Keratinocyte (primary cell): ENCODE measurements around the gene PIGZ. TPM values are rescaled to one million over a fixed set of nuclear protein-coding genes. Genes with fewer than 3 reads are reported as not detected.
A peak's percentile ranks its signal among the peaks of the same experiment; 100 is the strongest.

Source experiments
- DNase-seq: peaks from one replicate; pipeline ENCODE4 v3.0.0-alpha.2; 2011; ENCODE audit warnings: low read depth, missing footprints, low spot score
- FAIRE-seq: peaks from 2 replicates; lab custom pipeline; 2011; peaks lifted over from hg19 to GRCh38; lab: Jason Lieb, UNC
- H2AFZ ChIP-seq: 2 replicates; pipeline ENCODE4 v1.6.0; 2012; ENCODE audit warnings: low read length, control low read depth, inconsistent platforms; ENCODE audit not compliant: control insufficient read depth
- H3K27ac ChIP-seq: 2 replicates; pipeline ENCODE4 v1.5.1; 2011; ENCODE audit warnings: low read length; ENCODE audit not compliant: control insufficient read depth, insufficient read depth
- H3K27me3 ChIP-seq: 3 replicates; pipeline ENCODE4 v1.6.0; 2011; ENCODE audit warnings: low read length; ENCODE audit not compliant: control insufficient read depth, insufficient read depth; ENCODE audit errors: extremely low read depth
- H3K36me3 ChIP-seq, 2 experiments: 2 replicates in 1 of 2; 3 replicates in 1 of 2; pipeline ENCODE4 v1.5.1; 2011; ENCODE audit warnings: low read length in 2 of 2, mild to moderate bottlenecking in 1 of 2; ENCODE audit not compliant: control insufficient read depth in 2 of 2, insufficient read depth in 2 of 2; ENCODE audit errors: extremely low read depth in 1 of 2
- H3K4me1 ChIP-seq: 3 replicates; pipeline ENCODE4 v1.5.1; 2011; ENCODE audit warnings: low read length; ENCODE audit not compliant: control insufficient read depth, insufficient read depth; ENCODE audit errors: extremely low read depth
- H3K4me2 ChIP-seq: 3 replicates; pipeline ENCODE4 v1.6.0; 2011; ENCODE audit warnings: low read depth, low read length; ENCODE audit not compliant: control insufficient read depth, insufficient read depth; ENCODE audit errors: extremely low read depth
- H3K4me3 ChIP-seq, 3 experiments: fragments of 200-600 bp in 1 of 3; sonication (generic) in 1 of 3; 2 replicates in 2 of 3; 3 replicates in 1 of 3; pipeline ENCODE4 v1.5.1; 2011 to 2016; ENCODE audit warnings: low read length in 3 of 3, mild to moderate bottlenecking in 3 of 3, control low read depth in 2 of 3, inconsistent platforms in 1 of 3, low read depth in 1 of 3, mixed read lengths in 1 of 3, mixed run types in 1 of 3, moderate library complexity in 1 of 3; ENCODE audit not compliant: control insufficient read depth in 2 of 3, insufficient read depth in 2 of 3; ENCODE audit errors: extremely low read depth in 1 of 3
- H3K79me2 ChIP-seq: 2 replicates; pipeline ENCODE4 v1.6.0; 2012; ENCODE audit warnings: low read length; ENCODE audit not compliant: control insufficient read depth, insufficient read depth
- H3K9ac ChIP-seq: 3 replicates; pipeline ENCODE4 v1.6.0; 2011; ENCODE audit warnings: low read length; ENCODE audit not compliant: control insufficient read depth, insufficient read depth; ENCODE audit errors: extremely low read depth
- H3K9me1 ChIP-seq: 3 replicates; pipeline ENCODE4 v1.6.0; 2011; ENCODE audit warnings: low read length; ENCODE audit not compliant: control insufficient read depth, insufficient read depth; ENCODE audit errors: extremely low read depth
- H3K9me3 ChIP-seq: 2 replicates; pipeline ENCODE4 v1.5.1; 2012; ENCODE audit warnings: low read depth, low read length; ENCODE audit not compliant: control insufficient read depth
- H4K20me1 ChIP-seq: 3 replicates; pipeline ENCODE4 v1.6.0; 2011; ENCODE audit warnings: low read length; ENCODE audit not compliant: control insufficient read depth, insufficient read depth; ENCODE audit errors: extremely low read depth
- CTCF ChIP-seq, 3 experiments: IDR thresholded peaks in 1 of 3; conservative IDR thresholded peaks in 1 of 3; optimal IDR thresholded peaks in 1 of 3; 2 replicates in 2 of 3; 3 replicates in 1 of 3; pipeline versions ENCODE3 to v1.5.1; 2011; ENCODE audit warnings: low read length in 3 of 3, mild to moderate bottlenecking in 3 of 3, moderate library complexity in 2 of 3, control low read depth in 1 of 3, inconsistent platforms in 1 of 3; ENCODE audit not compliant: insufficient read depth in 2 of 3; ENCODE audit errors: extremely low read depth in 1 of 3
- EZH2 ChIP-seq: IDR thresholded peaks from one replicate; pipeline ENCODE4 v1.6.1; 2012; ENCODE audit warnings: inconsistent platforms, mild to moderate bottlenecking, low read length, moderate library complexity
- dilution Hi-C: fragments of 300-500 bp; cut with MboI; formaldehyde crosslinking; loops from one replicate; pipeline ENCODE4 v1.7.0; 2020; ENCODE audit warnings: low sequenced_read_pairs; ENCODE audit not compliant: extremely low pct_ligation_motif_present
- polyA plus RNA-seq, 5 experiments: library from polyadenylated mRNA; depleted of rRNA in 3 of 5; stranded (reverse) in 3 of 5; stranded (forward) in 1 of 5; unstranded in 1 of 5; fragments of >200 nt; gene quantifications; 1 replicate in 1 of 5; 2 replicates in 3 of 5; 3 replicates in 1 of 5; pipeline versions ENCODE4 v1.2.1 to v1.2.3, GENCODE V29; 2011 to 2012; ENCODE audit warnings: missing spikeins in 2 of 5, low read depth in 1 of 5, low replicate concordance in 1 of 5

The PIGZ gene
- polyA plus RNA-seq, 1 donor (not counting 4 experiments of a cell fraction or from before 2014, with no cell fraction given) = 1.4 TPM

DNA sequence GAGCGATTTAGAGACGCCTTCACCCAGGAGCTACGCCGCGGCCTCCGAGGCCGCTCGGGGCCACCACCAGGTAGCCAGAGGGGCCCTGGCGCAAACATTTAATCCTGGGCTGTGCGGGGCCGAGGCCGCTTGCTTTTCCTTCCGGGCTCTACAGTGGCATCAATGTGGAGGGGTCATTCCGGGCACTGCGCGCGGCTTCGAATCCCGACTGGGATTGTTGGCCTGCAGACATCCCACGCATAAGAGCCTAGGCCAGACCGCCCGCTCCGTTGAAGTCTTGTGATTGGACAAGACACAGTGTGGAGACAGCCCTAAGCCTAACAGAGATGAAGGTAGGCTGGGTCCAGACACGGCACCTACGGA, 25.7 kb downstream of the PIGZ start:
- Histone ChIP-seq H3K4me1 (peaks cover 15% of the 10 kb centered on the region), H3K27me3 (no peaks in the 10 kb centered on the region), H3K9me1 (no peaks in the 10 kb centered on the region), H2AFZ (peak overlapping the region; percentile 84), H3K36me3 (peaks cover 4 to 26% of the 10 kb centered on the region in 2 experiments), H3K4me2 (peak overlapping the region; percentile 100), H3K9me3 (no peaks in the 10 kb centered on the region), H3K4me3 (peak overlapping the region; percentile 92 to 100 (median 100)), H4K20me1 (no peaks in the 10 kb centered on the region), H3K9ac (peak overlapping the region; percentile 98), H3K79me2 (peaks cover 61% of the 10 kb centered on the region), H3K27ac (peak overlapping the region; percentile 77)
- DNase-seq (no peak), FAIRE-seq (no peak)
- dilution Hi-C loops = no loop called here
- TF ChIP-seq CTCF (optimal IDR thresholded peaks at IDR 0.05 in 1 of 3, IDR thresholded peaks at IDR 0.05 in 1 of 3, conservative IDR thresholded peaks at IDR 0.05 in 1 of 3; ENCODE audit: extremely low read depth in 1 of 3, insufficient read depth in 2 of 3, low read length in 3 of 3) = no peak
- no peak for TF ChIP-seq EZH2

DNA sequence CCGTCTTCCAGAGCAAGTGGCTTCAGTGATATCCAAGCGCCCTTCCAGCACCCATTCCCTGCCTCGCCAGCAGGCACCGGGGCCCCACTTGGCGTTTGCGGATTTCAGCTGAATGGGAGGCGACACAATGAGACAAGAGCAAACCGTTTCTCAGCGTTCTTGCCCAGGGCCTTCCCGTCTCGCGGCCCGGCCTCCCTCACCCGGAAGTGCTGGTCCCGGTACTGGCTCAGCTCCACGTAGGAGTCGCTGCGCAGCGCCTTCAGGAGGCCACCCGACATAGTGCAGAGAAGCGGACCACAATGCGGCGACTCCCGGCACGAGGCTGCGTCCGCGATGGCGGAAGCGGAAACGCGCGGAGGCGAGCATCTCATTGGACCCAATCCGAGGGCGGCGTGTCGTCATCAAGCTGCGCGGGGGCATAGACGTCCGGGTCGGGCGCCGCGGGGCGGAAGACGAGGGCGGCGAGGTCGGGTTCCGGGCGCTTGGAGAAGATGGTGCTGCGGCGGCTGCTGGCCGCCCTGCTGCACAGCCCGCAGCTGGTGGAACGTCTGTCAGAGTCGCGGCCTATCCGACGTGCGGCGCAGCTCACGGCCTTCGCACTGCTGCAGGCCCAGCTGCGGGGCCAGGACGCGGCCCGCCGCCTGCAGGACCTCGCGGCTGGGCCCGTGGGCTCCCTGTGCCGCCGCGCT, 26.3 kb downstream of the PIGZ start, which contains the start of gene NCBP2:
NCBP2 (minus strand) TSS at position 303 of the 689 bp plus-strand sequence; CDS start at position 278, 25 bp downstream.
- Histone ChIP-seq H3K4me3 (peak within 1 kb of the TSS; percentile 92 to 100 (median 100)), H3K9me1 (no peaks in the 10 kb centered on the region), H4K20me1 (no peaks in the 10 kb centered on the region), H3K36me3 (peaks cover 5 to 31% of the 10 kb centered on the region in 2 experiments), H3K9me3 (no peaks in the 10 kb centered on the region), H3K9ac (peak within 1 kb of the TSS; percentile 98), H3K79me2 (peaks cover 63% of the 10 kb centered on the region), H3K4me1 (peaks cover 15% of the 10 kb centered on the region), H3K27ac (peak within 1 kb of the TSS; percentile 96), H3K4me2 (peak within 1 kb of the TSS; percentile 100), H2AFZ (peak within 1 kb of the TSS; percentile 93), H3K27me3 (no peaks in the 10 kb centered on the region)
- dilution Hi-C loops = no loop called here
- DNase-seq (peak; percentile 86), FAIRE-seq (no peak)
- TF ChIP-seq EZH2 = no peak
- peak; percentile 55 to 88 (median 87) for TF ChIP-seq CTCF (optimal IDR thresholded peaks at IDR 0.05 in 1 of 3, IDR thresholded peaks at IDR 0.05 in 1 of 3, conservative IDR thresholded peaks at IDR 0.05 in 1 of 3; ENCODE audit: extremely low read depth in 1 of 3, insufficient read depth in 2 of 3, low read length in 3 of 3)
